H9 (cell line): ENCODE measurements around the gene PRRT1B. TPM values are rescaled to one million over a fixed set of nuclear protein-coding genes. Genes with fewer than 3 reads are reported as not detected.

ENCODE experiments used
- DNase-seq: peaks from one replicate; pipeline ENCODE4 v3.0.0-alpha.2; 2017
- H2AFZ ChIP-seq: one replicate; pipeline ENCODE4 v1.6.1; 2013; ENCODE audit warnings: mild to moderate bottlenecking, low read length, control low read depth, moderate library complexity
- H2AK5ac ChIP-seq: 2 replicates; pipeline ENCODE4 v1.6.1; 2013; ENCODE audit warnings: low read length, control low read depth, mixed read lengths; ENCODE audit not compliant: insufficient read length
- H2BK120ac ChIP-seq: one replicate; pipeline ENCODE4 v1.6.1; 2013; ENCODE audit warnings: low read depth, mild to moderate bottlenecking, low read length, control low read depth, inconsistent platforms; ENCODE audit not compliant: poor library complexity, severe bottlenecking
- H2BK12ac ChIP-seq: 2 replicates; pipeline ENCODE4 v1.6.1; 2013; ENCODE audit warnings: low read length, control low read depth, mixed read lengths, low read depth; ENCODE audit not compliant: insufficient read length
- H2BK15ac ChIP-seq: 2 replicates; pipeline ENCODE4 v1.6.1; 2013; ENCODE audit warnings: low read depth, low read length, control low read depth
- H2BK20ac ChIP-seq: one replicate; pipeline ENCODE4 v1.6.1; 2013; ENCODE audit warnings: low read depth, mild to moderate bottlenecking, low read length, control low read depth, inconsistent platforms; ENCODE audit not compliant: poor library complexity, severe bottlenecking
- H2BK5ac ChIP-seq: 2 replicates; pipeline ENCODE4 v1.6.1; 2013; ENCODE audit warnings: low read length, control low read depth, mixed read lengths; ENCODE audit not compliant: insufficient read length
- H3K14ac ChIP-seq: 2 replicates; pipeline ENCODE4 v1.6.1; 2013; ENCODE audit warnings: low read length, control low read depth; ENCODE audit not compliant: insufficient read depth
- H3K18ac ChIP-seq: 2 replicates; pipeline ENCODE4 v1.6.1; 2013; ENCODE audit warnings: low read depth, mild to moderate bottlenecking, mixed read lengths, low read length, control low read depth; ENCODE audit not compliant: insufficient read length
- H3K23ac ChIP-seq: 2 replicates; pipeline ENCODE4 v1.6.1; 2013; ENCODE audit warnings: low read length, control low read depth, mixed read lengths, low read depth; ENCODE audit not compliant: insufficient read length
- H3K23me2 ChIP-seq: 2 replicates; pipeline ENCODE4 v1.6.1; 2013; ENCODE audit warnings: low read depth, mild to moderate bottlenecking, mixed read lengths, low read length, control low read depth; ENCODE audit not compliant: insufficient read length, poor library complexity, severe bottlenecking
- H3K27ac ChIP-seq: 2 replicates; pipeline ENCODE4 v1.5.1; 2013; ENCODE audit warnings: low read length, control low read depth, mixed read lengths, low read depth; ENCODE audit not compliant: insufficient read length
- H3K27me3 ChIP-seq: 2 replicates; pipeline ENCODE4 v1.6.1; 2013; ENCODE audit warnings: low read length, control low read depth, inconsistent platforms; ENCODE audit not compliant: insufficient read depth
- H3K4ac ChIP-seq: 2 replicates; pipeline ENCODE4 v1.6.1; 2013; ENCODE audit warnings: low read depth, mild to moderate bottlenecking, control low read depth, inconsistent platforms, low read length, moderate library complexity
- H3K4me1 ChIP-seq: 2 replicates; pipeline ENCODE4 v1.6.1; 2013; ENCODE audit warnings: low read length, control low read depth, inconsistent platforms; ENCODE audit not compliant: insufficient read depth
- H3K4me2 ChIP-seq: 2 replicates; pipeline ENCODE4 v1.6.1; 2013; ENCODE audit warnings: low read length, control low read depth, mixed read lengths; ENCODE audit not compliant: insufficient read length, insufficient read depth
- H3K56ac ChIP-seq: 2 replicates; pipeline ENCODE4 v1.6.1; 2013; ENCODE audit warnings: low read depth, mild to moderate bottlenecking, mixed read lengths, low read length, control low read depth; ENCODE audit not compliant: insufficient read length
- H3K79me1 ChIP-seq: 2 replicates; pipeline ENCODE4 v1.6.1; 2013; ENCODE audit warnings: low read depth, mild to moderate bottlenecking, moderate library complexity, low read length, control low read depth, inconsistent platforms; ENCODE audit not compliant: insufficient read depth, poor library complexity, severe bottlenecking
- H3K79me2 ChIP-seq: 2 replicates; pipeline ENCODE4 v1.6.1; 2013; ENCODE audit warnings: low read length, control low read depth, inconsistent platforms; ENCODE audit not compliant: insufficient read depth
- H3K9ac ChIP-seq: 2 replicates; pipeline ENCODE4 v1.6.1; 2013; ENCODE audit warnings: low read length, control low read depth, mixed read lengths; ENCODE audit not compliant: insufficient read length; ENCODE audit errors: extremely low read depth
- H3K9me3 ChIP-seq: one replicate; pipeline ENCODE4 v1.6.1; 2013; ENCODE audit warnings: low read depth, low read length, inconsistent platforms; ENCODE audit not compliant: control insufficient read depth
- H3T11ph ChIP-seq: one replicate; pipeline ENCODE4 v1.6.1; 2013; ENCODE audit warnings: mild to moderate bottlenecking, low read length, control low read depth, inconsistent platforms
- H4K20me1 ChIP-seq: one replicate; pipeline ENCODE4 v1.6.1; 2013; ENCODE audit not compliant: control insufficient read depth, insufficient read length, insufficient read depth
- H4K5ac ChIP-seq: 2 replicates; pipeline ENCODE4 v1.6.1; 2013; ENCODE audit warnings: low read depth, mild to moderate bottlenecking, mixed read lengths, low read length, control low read depth; ENCODE audit not compliant: insufficient read length
- H4K8ac ChIP-seq: replicated peaks from 2 replicates; pipeline ENCODE4 v1.6.1; 2013; ENCODE audit warnings: low read length, control low read depth, mixed read lengths, low read depth; ENCODE audit not compliant: insufficient read length
- H4K91ac ChIP-seq: 2 replicates; pipeline ENCODE4 v1.6.1; 2013; ENCODE audit warnings: low read depth, mild to moderate bottlenecking, moderate library complexity, mixed read lengths, low read length, control low read depth; ENCODE audit not compliant: insufficient read length
- H3K27ac Mint-ChIP-seq, 3 experiments: 2 replicates in 2 of 3; 3 replicates in 1 of 3; pipeline ENCODE4 v1.8.0; 2020 to 2021; ENCODE audit warnings: mixed read lengths in 3 of 3, mild to moderate bottlenecking in 1 of 3, moderate library complexity in 1 of 3
- H3K27me3 Mint-ChIP-seq: 2 replicates; pipeline ENCODE4 v1.8.0; 2021; ENCODE audit warnings: low read depth, mild to moderate bottlenecking, moderate library complexity, mixed read lengths
- H3K36me3 Mint-ChIP-seq, 3 experiments: 2 replicates in 2 of 3; 3 replicates in 1 of 3; pipeline ENCODE4 v1.8.0; 2020 to 2021; ENCODE audit warnings: low read depth in 3 of 3, mixed read lengths in 3 of 3; ENCODE audit not compliant: insufficient read depth in 1 of 3
- H3K4me1 Mint-ChIP-seq, 2 experiments: 2 replicates each; pipeline ENCODE4 v1.8.0; 2020; ENCODE audit warnings: mixed read lengths in 2 of 2
- H3K4me3 Mint-ChIP-seq, 2 experiments: 2 replicates in 1 of 2; 3 replicates in 1 of 2; pipeline ENCODE4 v1.8.0; 2020 to 2021; ENCODE audit warnings: mild to moderate bottlenecking in 2 of 2, mixed read lengths in 2 of 2, moderate library complexity in 1 of 2
- H3K9me3 Mint-ChIP-seq, 2 experiments: 2 replicates in 1 of 2; 3 replicates in 1 of 2; pipeline ENCODE4 v1.8.0; 2020; ENCODE audit warnings: mild to moderate bottlenecking in 2 of 2, mixed read lengths in 2 of 2, moderate library complexity in 1 of 2
- WGBS: extraction: QIAGEN DNeasy Blood & Tissue Kit; methylation state at CpG from one replicate; pipeline ENCODE4 v1.1.7; 2013; ENCODE audit warnings: missing lambda C conversion rate, low lambda C conversion rate, mixed read lengths; ENCODE audit not compliant: insufficient read length; ENCODE audit errors: extremely low coverage; 5-methylcytosine and 5-hydroxymethylcytosine counted together
- total RNA-seq: library from RNA; stranded (reverse); gene quantifications from 2 replicates; pipeline ENCODE4 v1.2.1, GENCODE V29; 2021
- TF ChIP-seq, protein P1 (sequence below): fragments of 200-600 bp; sonication (generic); conservative IDR thresholded peaks from 3 replicates; pipeline ENCODE4 v1.8.0; 2021; ENCODE audit warnings: antibody characterized with exemption, mild to moderate bottlenecking

Gene PRRT1B
- total RNA-seq, 1 experiment from 2014 or later: 1.0 TPM

DNA sequence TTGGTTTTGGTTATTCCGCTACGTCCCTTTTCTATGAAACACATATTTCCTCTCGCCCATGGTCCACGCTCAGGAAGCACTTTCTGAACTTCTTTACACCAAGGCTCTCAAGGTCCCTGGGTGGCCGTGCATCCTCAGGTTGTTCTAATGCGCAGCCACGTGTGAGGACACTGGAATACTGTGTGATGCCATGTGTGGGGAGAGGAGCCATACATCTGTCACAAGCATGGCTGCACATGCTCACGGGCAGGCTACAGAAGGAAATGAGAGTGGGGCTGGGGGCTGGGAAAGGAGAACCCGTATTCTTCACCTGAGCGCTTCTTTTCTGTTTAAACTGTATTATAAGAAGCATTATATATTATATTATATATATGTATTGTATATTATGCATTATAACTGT lies 36.7 kb downstream of the PRRT1B start:
- no peak overlapping the region for H4K91ac ChIP-seq
- H3K79me1 ChIP-seq: no peaks in the 10 kb centered on the region
- H3K27me3 ChIP-seq: no peaks in the 10 kb centered on the region
- no peak overlapping the region for H4K8ac ChIP-seq
- Mint-ChIP-seq H3K36me3 (peaks cover 10 to 47% (median 47%) of the 10 kb centered on the region in 3 experiments; a peak in 6 of 7 replicates), H3K9me3 (no peaks in the 10 kb centered on the region), H3K27me3 (no peaks in the 10 kb centered on the region), H3K4me3 (no peak overlapping the region), H3K4me1 (0 out of 4 replicates have a peak, but pooled peaks cover 0 to 2% of the 10 kb centered on the region in 2 experiments), H3K27ac (no peak overlapping the region; a peak in 1 of 7 replicates)
- no peaks in the 10 kb centered on the region for H3K4me1 ChIP-seq
- H3K27ac ChIP-seq: no peak overlapping the region
- no peaks in the 10 kb centered on the region for H3K9me3 ChIP-seq
- H2BK120ac ChIP-seq: no peak overlapping the region
- no CpG with 5 or more reads among the region's 10 CpGs for WGBS
- no peak overlapping the region for H3K18ac ChIP-seq
- no peak overlapping the region for H2BK5ac ChIP-seq
- no peak overlapping the region for H3K23ac ChIP-seq
- TF ChIP-seq, protein P1, sequence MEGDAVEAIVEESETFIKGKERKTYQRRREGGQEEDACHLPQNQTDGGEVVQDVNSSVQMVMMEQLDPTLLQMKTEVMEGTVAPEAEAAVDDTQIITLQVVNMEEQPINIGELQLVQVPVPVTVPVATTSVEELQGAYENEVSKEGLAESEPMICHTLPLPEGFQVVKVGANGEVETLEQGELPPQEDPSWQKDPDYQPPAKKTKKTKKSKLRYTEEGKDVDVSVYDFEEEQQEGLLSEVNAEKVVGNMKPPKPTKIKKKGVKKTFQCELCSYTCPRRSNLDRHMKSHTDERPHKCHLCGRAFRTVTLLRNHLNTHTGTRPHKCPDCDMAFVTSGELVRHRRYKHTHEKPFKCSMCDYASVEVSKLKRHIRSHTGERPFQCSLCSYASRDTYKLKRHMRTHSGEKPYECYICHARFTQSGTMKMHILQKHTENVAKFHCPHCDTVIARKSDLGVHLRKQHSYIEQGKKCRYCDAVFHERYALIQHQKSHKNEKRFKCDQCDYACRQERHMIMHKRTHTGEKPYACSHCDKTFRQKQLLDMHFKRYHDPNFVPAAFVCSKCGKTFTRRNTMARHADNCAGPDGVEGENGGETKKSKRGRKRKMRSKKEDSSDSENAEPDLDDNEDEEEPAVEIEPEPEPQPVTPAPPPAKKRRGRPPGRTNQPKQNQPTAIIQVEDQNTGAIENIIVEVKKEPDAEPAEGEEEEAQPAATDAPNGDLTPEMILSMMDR: no peak
- no peak overlapping the region for H3K56ac ChIP-seq
- H3K4ac ChIP-seq: no peak overlapping the region
- H2BK12ac ChIP-seq: no peak overlapping the region
- no peaks in the 10 kb centered on the region for H3K79me2 ChIP-seq
- H3K9ac ChIP-seq: no peak overlapping the region
- no peaks in the 10 kb centered on the region for H4K20me1 ChIP-seq
- no peak overlapping the region for H3K4me2 ChIP-seq
- H2BK15ac ChIP-seq: no peak overlapping the region
- H3K14ac ChIP-seq: no peak overlapping the region
- no peak overlapping the region for H2AK5ac ChIP-seq
- DNase-seq: no peak
- H3T11ph ChIP-seq: no peak overlapping the region
- H4K5ac ChIP-seq: no peak overlapping the region
- no peak overlapping the region for H2BK20ac ChIP-seq
- H2AFZ ChIP-seq: no peak overlapping the region
- no peaks in the 10 kb centered on the region for H3K23me2 ChIP-seq
